ENCODE measurements around the gene STT3A. TPM values are rescaled to one million over a fixed set of nuclear protein-coding genes. Genes with fewer than 3 reads are reported as not detected.

Gene STT3A
- 104 TPM for total RNA-seq

GRCh38 chr11:125592305-125593113, at the start of gene STT3A:
Gene STT3A, plus strand, starts transcription at chr11:125592852. Its CDS starts 3,064 bp downstream, at chr11:125595916.

GRCh38 chr11:125568970-125569914, 23.4 kb upstream of the STT3A start, which contains the start of gene EI24:
Gene EI24, plus strand, starts transcription at chr11:125569477. Its CDS starts 3,051 bp downstream, at chr11:125572528.

GRCh38 chr11:125624756-125625213, 32.1 kb downstream of the STT3A start, which contains the start of gene CHEK1:
Gene CHEK1, plus strand, starts transcription at chr11:125625163. Its CDS starts 1,606 bp downstream, at chr11:125626769.

Small RNA genes within 50 kb of the gene (small RNA-seq; reads per million reads assigned to genes)
- not detected for gene RNU2-35P
- not detected for gene RNU6-1156P

Other genes starting within 250 kb of the STT3A start
- gene FEZ1, start 96.6 kb upstream of the STT3A start, total RNA-seq: 289 TPM
- 90.2 TPM for gene EI24, start 23.4 kb upstream of the STT3A start, total RNA-seq
- gene CHEK1, start 32.3 kb downstream of the STT3A start, total RNA-seq: 21.9 TPM
- 0.92 TPM for gene ACRV1, start 88.0 kb downstream of the STT3A start, total RNA-seq
- not detected for gene PATE1, start 153.4 kb downstream of the STT3A start, total RNA-seq
- 2.1 TPM for gene PATE2, start 186.0 kb downstream of the STT3A start, total RNA-seq
- not detected for gene PATE3, start 195.3 kb downstream of the STT3A start, total RNA-seq
- gene PATE4, start 240.5 kb downstream of the STT3A start, total RNA-seq: not detected

Measured in diencephalon (tissue), 1 donor.